Esophagus (tissue), 2 donors: Measurements from ENCODE around the gene SKI. TPM values are rescaled to one million over a fixed set of nuclear protein-coding genes. Genes with fewer than 3 reads are reported as not detected.

Source experiments
- H3K27ac ChIP-seq, 2 donors: one replicate each; pipeline ENCODE4 v1.5.1; 2013; ENCODE audit warnings: low read depth in 2 of 2, mild to moderate bottlenecking in 2 of 2, inconsistent platforms in 1 of 2, low read length in 1 of 2, moderate library complexity in 1 of 2
- H3K27me3 ChIP-seq, 2 donors: one replicate each; pipeline ENCODE4 v1.6.1; 2013; ENCODE audit warnings: low read length in 2 of 2, control low read depth in 1 of 2, mild to moderate bottlenecking in 1 of 2; ENCODE audit not compliant: insufficient read depth in 2 of 2, control insufficient read depth in 1 of 2
- H3K36me3 ChIP-seq, 2 donors: one replicate each; pipeline ENCODE4 v1.6.1; 2013; ENCODE audit warnings: low read length in 1 of 2; ENCODE audit not compliant: control insufficient read depth in 2 of 2, insufficient read depth in 2 of 2
- H3K4me1 ChIP-seq, 2 donors: one replicate each; pipeline ENCODE4 v1.6.1; 2013; ENCODE audit warnings: low read length in 1 of 2; ENCODE audit not compliant: control insufficient read depth in 2 of 2, insufficient read depth in 2 of 2
- H3K4me3 ChIP-seq, 2 donors: one replicate each; pipeline ENCODE4 v1.5.1; 2013; ENCODE audit warnings: low read length in 2 of 2, mild to moderate bottlenecking in 2 of 2, low read depth in 1 of 2, moderate library complexity in 1 of 2
- H3K9me3 ChIP-seq, 2 donors: one replicate each; pipeline ENCODE4 v1.6.1; 2013; ENCODE audit warnings: mild to moderate bottlenecking in 2 of 2, low read depth in 1 of 2, low read length in 1 of 2, moderate library complexity in 1 of 2; ENCODE audit not compliant: control insufficient read depth in 2 of 2, insufficient read depth in 1 of 2
- WGBS, 2 donors: extraction: QIAGEN DNeasy Blood & Tissue Kit; methylation state at CpG; one replicate each; pipeline ENCODE4 v1.1.7; 2013; 5-methylcytosine and 5-hydroxymethylcytosine counted together
- polyA plus RNA-seq, 2 donors: library from polyadenylated mRNA; stranded (reverse); fragments of 200-250 nt; gene quantifications; one replicate each; pipeline ENCODE4 v1.2.3, GENCODE V29; 2013
- donor health status: healthy with polysubstance abuse.
- donor health status: Bipolar disorder and iron deficiency.

Gene SKI
- polyA plus RNA-seq, 2 donors = 11.5 to 12.8 TPM

DNA sequence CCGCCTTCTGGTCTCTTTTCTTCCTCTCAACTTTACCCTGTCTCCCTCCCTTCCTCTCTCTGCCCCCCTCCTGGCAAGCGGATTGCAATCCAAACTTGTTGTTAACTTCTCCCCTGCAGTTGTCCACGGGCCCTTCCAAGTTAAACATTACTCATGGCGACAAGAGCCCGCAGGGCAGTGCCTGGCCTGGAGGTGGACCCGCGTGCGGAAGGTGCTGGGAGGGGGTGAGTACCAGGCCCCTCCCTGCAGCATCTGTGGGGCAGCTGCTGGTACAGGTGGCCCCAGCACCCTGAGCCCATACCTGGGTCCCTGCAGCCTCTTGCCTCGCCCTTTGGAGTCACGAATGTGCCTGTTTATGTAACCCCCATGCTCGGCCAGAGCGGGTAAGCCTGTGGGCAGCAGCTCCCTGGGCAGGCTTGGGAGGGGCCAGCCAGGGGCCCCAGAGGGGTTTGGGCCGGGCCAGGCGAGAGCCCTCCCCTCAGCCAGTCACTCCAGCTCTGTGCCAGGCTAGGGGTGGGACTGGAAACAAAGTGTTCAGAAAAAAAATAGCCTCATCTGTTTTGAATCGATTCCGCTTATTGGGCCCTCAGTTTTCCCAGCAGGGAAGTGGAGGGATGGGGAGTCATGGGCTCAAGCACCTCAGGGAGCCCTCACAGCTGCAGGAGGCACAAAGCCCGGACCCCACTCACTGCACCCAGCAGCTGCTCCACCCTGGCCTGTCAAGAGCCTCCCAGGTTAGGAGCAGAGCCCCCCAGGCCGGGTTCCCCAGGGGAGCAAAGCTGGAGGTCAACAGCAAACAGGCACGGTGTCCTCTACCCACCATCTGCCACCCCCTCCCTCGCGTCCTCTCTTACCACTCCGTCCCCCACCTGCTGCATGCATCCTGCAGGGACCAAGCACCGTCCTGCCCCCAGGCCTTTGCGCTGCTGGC is 19.5 kb upstream of the SKI start:
- Histone ChIP-seq H3K36me3 (no peaks in the 10 kb centered on the region), H3K9me3 (no peaks in the 10 kb centered on the region), H3K4me3 (no peak overlapping the region), H3K27ac (peak overlapping the region; percentile 83 to 85), H3K27me3 (no peaks in the 10 kb centered on the region), H3K4me1 (peaks cover 10 to 60% of the 10 kb centered on the region in 2 donors)
- 39 to 43% methylated on average over 23 to 24 of the region's 24 CpGs for WGBS, 2 donors

- H3K27me3 ChIP-seq = no peaks in the 10 kb centered on the region
- peaks cover 14 to 62% of the 10 kb centered on the region in 2 donors for H3K4me1 ChIP-seq
- H3K4me3 ChIP-seq = no peak overlapping the region
- H3K27ac ChIP-seq = peak overlapping the region; percentile 39 to 69
- no peaks in the 10 kb centered on the region for H3K9me3 ChIP-seq
- H3K36me3 ChIP-seq = no peaks in the 10 kb centered on the region
- 57 to 67% methylated on average over 17 to 18 of the region's 18 CpGs for WGBS, 2 donors
These were observed 18.6 kb upstream of the SKI start for GRCh38 chr1:2209400-2210083.

- Histone ChIP-seq H3K4me1 (peaks cover 16 to 66% of the 10 kb centered on the region in 2 donors), H3K27me3 (no peaks in the 10 kb centered on the region), H3K4me3 (no peak overlapping the region), H3K27ac (peak overlapping the region; percentile 39 to 69), H3K9me3 (no peaks in the 10 kb centered on the region), H3K36me3 (no peaks in the 10 kb centered on the region)
- WGBS, 2 donors = 49 to 63% methylated on average over 18 to 19 of the region's 19 CpGs
These were observed 17.9 kb upstream of the SKI start for GRCh38 chr1:2210084-2210653.

DNA sequence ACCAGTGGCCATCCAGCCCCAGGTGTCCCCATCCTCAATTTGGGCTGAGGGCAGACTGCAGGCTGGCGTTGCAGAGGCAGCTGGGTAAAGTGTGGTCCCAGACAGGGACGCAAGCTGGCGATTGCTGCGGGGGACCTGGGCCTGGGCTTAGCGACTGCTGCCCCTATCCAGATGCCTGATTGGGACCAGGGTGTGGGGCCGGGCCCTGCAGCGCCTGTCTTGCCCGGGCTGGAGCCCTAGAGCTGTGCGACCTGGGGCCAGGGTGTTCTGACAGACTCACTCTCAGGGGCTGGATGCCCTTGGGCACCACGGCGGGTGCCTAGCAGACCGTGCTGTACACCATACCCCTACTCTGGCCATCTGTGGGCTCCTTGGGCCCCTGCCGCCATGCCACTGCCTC is 17.3 kb upstream of the SKI start:
- H3K4me1 ChIP-seq = peaks cover 16 to 60% of the 10 kb centered on the region in 2 donors
- peak overlapping the region in 1 of 2 donors; percentile 54 for H3K27ac ChIP-seq
- H3K9me3 ChIP-seq = no peaks in the 10 kb centered on the region
- H3K27me3 ChIP-seq = no peaks in the 10 kb centered on the region
- 72 to 77% methylated on average over 11 to 13 of the region's 13 CpGs for WGBS, 2 donors
- no peak overlapping the region for H3K4me3 ChIP-seq
- no peaks in the 10 kb centered on the region for H3K36me3 ChIP-seq

- H3K4me3 ChIP-seq = no peak overlapping the region
- H3K36me3 ChIP-seq = no peaks in the 10 kb centered on the region
- H3K9me3 ChIP-seq = no peaks in the 10 kb centered on the region
- no peaks in the 10 kb centered on the region for H3K27me3 ChIP-seq
- WGBS, 2 donors = 44% methylated on average over 10 of the region's 10 CpGs
- H3K4me1 ChIP-seq = peaks cover 14 to 54% of the 10 kb centered on the region in 2 donors
- H3K27ac ChIP-seq = peak overlapping the region; percentile 91 to 95
These were observed 15.9 kb upstream of the SKI start for GRCh38 chr1:2212274-2212531.

GRCh38 chr1:2212532-2213491 is 15.3 kb upstream of the SKI start:
- peaks cover 14 to 49% of the 10 kb centered on the region in 2 donors for H3K4me1 ChIP-seq
- peak overlapping the region; percentile 5 to 11 for H3K4me3 ChIP-seq
- no peaks in the 10 kb centered on the region for H3K27me3 ChIP-seq
- H3K27ac ChIP-seq = peak overlapping the region; percentile 91 to 95
- no peaks in the 10 kb centered on the region for H3K9me3 ChIP-seq
- H3K36me3 ChIP-seq = no peaks in the 10 kb centered on the region
- WGBS, 2 donors = 4 to 11% methylated on average over 48 to 49 of the region's 49 CpGs

DNA sequence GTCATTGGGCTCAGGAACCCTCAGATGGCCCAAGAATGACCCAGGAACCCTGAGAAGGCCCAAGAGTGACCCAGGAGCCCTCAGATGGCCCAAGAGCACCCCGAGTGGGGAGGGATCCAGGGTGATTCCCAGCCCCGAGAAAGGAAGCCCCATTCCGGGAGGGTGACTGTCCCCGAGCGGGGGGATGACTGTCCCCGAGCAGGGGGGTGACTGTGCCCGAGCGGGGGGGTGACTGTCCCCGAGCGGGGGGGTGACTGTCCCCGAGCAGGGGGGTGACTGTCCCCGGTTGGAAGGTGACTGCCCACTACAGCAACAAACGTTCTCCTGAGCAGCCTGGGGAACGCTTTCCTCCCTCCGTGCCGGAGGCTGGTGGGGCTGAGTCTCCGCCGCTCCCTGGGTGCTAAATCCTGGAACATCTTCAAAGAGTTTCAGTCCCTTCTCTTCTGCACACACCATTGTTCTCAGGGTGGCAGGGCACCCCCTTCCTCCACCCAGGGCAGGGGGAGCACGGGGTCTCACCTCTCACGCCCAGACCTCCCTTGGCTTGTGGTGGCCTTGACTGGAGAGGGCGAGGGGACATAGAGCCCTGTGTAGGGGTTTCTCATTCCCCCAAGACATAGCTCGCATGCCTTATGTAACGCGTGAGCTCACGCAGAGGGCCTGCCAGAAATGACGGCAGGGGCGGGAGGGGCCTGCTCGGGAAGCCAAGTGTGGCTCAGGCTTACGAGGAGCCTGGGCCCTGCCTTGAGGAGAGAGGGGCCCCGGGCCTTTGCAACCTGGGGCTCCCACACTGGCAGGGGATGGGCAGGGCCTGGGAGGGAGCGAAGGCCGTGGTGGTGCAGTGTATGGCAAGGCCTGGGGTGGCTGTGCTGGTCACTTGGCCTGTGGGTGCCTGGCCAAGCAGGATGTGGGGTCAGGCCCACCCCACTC is 14.3 kb upstream of the SKI start:
- Histone ChIP-seq H3K36me3 (no peaks in the 10 kb centered on the region), H3K4me3 (no peak overlapping the region), H3K4me1 (peaks cover 14 to 41% of the 10 kb centered on the region in 2 donors), H3K9me3 (no peaks in the 10 kb centered on the region), H3K27me3 (no peaks in the 10 kb centered on the region), H3K27ac (peak overlapping the region; percentile 91 to 95)
- WGBS, 2 donors = 23 to 38% methylated on average over 32 of the region's 32 CpGs

GRCh38 chr1:2214541-2215241 is 13.4 kb upstream of the SKI start:
- Histone ChIP-seq H3K27ac (peak overlapping the region; percentile 91 to 95), H3K36me3 (no peaks in the 10 kb centered on the region), H3K27me3 (no peaks in the 10 kb centered on the region), H3K4me1 (peaks cover 14 to 35% of the 10 kb centered on the region in 2 donors), H3K4me3 (no peak overlapping the region), H3K9me3 (no peaks in the 10 kb centered on the region)
- 31 to 48% methylated on average over 16 to 21 of the region's 21 CpGs for WGBS, 2 donors
